GM10248 (cell line): ENCODE measurements around the gene ZRANB1.

Experiments used
- CTCF ChIA-PET: fragments of 300-600 bp; sonication (Branson Sonifier 250); formaldehyde crosslinking; extraction: SDS; loops from one replicate; lab custom pipeline; 2021; ENCODE audit warnings: antibody characterized with exemption; lab: Yijun Ruan, JAX
- POLR2A ChIA-PET: fragments of 350-650 bp; sonication (Branson Sonifier 250); formaldehyde crosslinking; extraction: SDS; loops from one replicate; lab custom pipeline; 2020; ENCODE audit warnings: antibody characterized with exemption; lab: Yijun Ruan, JAX
- DNase-seq: peaks from one replicate; pipeline ENCODE4 v3.0.0; 2012; ENCODE audit errors: extremely low spot score
- CTCF ChIP-seq: IDR thresholded peaks from 2 replicates; pipeline ENCODE4 v1.5.1; 2012; ENCODE audit warnings: mild to moderate bottlenecking, low read depth; ENCODE audit errors: extremely low read depth, missing control alignments, control extremely low read depth

Gene ZRANB1

GRCh38 chr10:124956764-124957163 is 14.8 kb downstream of the ZRANB1 start:
- ChIA-PET CTCF (no interaction called here), POLR2A (no interaction called here)

GRCh38 chr10:124957404-124957947 is 15.6 kb downstream of the ZRANB1 start:
- CTCF ChIA-PET = interaction anchor here (2.4 to 3.2 kb wide), 2 partner anchors 14 to 35 kb away, joined by 8 to 20 read pairs; no protein-coding TSS in a partner anchor
- TF ChIP-seq CTCF = no peak
- POLR2A ChIA-PET = no interaction called here

More at GRCh38 chr10:124956764-124957163, 14.8 kb downstream of the ZRANB1 start:
- TF ChIP-seq CTCF = no peak
- no peak for DNase-seq

GRCh38 chr10:124959564-124959963 is 17.6 kb downstream of the ZRANB1 start:
- no peak for TF ChIP-seq CTCF
- ChIA-PET CTCF (interaction anchor here (1.7 to 3.2 kb wide), 3 partner anchors 11 to 33 kb away, joined by 4 to 20 read pairs (median 8); no protein-coding TSS in a partner anchor), POLR2A (interaction anchor here (0.7 kb wide), 1 partner anchor 11 kb away, joined by 3 read pairs; no protein-coding TSS in a partner anchor)
- DNase-seq = no peak

More at GRCh38 chr10:124957404-124957947, 15.6 kb downstream of the ZRANB1 start:
- no peak for DNase-seq

- ChIA-PET POLR2A (interaction anchor here (1.0 kb wide), 1 partner anchor 8 kb away, joined by 3 read pairs; no protein-coding TSS in a partner anchor), CTCF (interaction anchor here (0.7 to 2.2 kb wide), 3 partner anchors 8 to 12 kb away, joined by 3 to 10 read pairs (median 4); no protein-coding TSS in a partner anchor)
- no peak for DNase-seq
- no peak for TF ChIP-seq CTCF
Measured at GRCh38 chr10:124961248-124961570, 19.3 kb downstream of the ZRANB1 start.

- TF ChIP-seq CTCF = no peak
- CTCF ChIA-PET = interaction anchor here (2.2 kb wide), 1 partner anchor 9 kb away, joined by 10 read pairs; no protein-coding TSS in a partner anchor
Measured at GRCh38 chr10:124962421-124962820, 20.5 kb downstream of the ZRANB1 start.

GRCh38 chr10:124963866-124964720 is 22.2 kb downstream of the ZRANB1 start:
- DNase-seq = no peak
- CTCF ChIA-PET = interaction anchor here (1.1 to 1.2 kb wide), 2 partner anchors 21 to 25 kb away, joined by 3 to 4 read pairs; no protein-coding TSS in a partner anchor
- TF ChIP-seq CTCF = no peak
- POLR2A ChIA-PET = no interaction called here

More at GRCh38 chr10:124962421-124962820, 20.5 kb downstream of the ZRANB1 start:
- POLR2A ChIA-PET = interaction anchor here (1.0 kb wide), 1 partner anchor 9 kb away, joined by 3 read pairs; no protein-coding TSS in a partner anchor
- no peak for DNase-seq
